DMS79 treated with DMSO at 0.1 percent for 48 hours (cell line): ENCODE results near the gene BRSK1.
"Not testable (repeated sequence)": the region's sequence is repeated elsewhere in the genome, so short reads cannot be mapped to it uniquely, and the experiment has no call there.

Experiments
- DNase-seq: peaks from one replicate; lab custom pipeline; 2025; lab: John Stamatoyannopoulos, UW

Gene BRSK1

DNA sequence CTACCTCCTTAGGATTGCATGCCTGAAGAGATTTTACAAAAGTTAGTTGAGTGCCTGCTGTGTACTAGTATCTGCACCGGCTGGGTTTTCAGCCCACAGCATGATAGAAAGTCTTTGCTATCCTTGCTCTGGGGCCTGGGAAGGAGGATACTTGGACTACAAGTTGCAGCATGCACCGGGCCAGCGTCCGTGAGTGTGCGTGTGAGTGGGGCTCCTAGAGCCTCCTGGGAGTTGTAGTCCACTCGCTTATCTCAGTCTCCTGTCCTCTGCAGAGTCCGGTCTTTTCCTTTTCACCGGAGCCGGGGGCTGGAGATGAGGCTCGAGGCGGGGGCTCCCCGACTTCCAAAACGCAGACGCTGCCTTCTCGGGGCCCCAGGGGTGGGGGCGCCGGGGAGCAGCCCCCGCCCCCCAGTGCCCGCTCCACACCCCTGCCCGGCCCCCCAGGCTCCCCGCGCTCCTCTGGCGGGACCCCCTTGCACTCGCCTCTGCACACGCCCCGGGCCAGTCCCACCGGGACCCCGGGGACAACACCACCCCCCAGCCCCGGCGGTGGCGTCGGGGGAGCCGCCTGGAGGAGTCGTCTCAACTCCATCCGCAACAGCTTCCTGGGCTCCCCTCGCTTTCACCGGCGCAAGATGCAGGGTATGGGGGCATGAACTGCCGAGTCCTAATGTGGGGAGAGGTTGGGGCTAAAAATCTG, 20.6 kb downstream of the BRSK1 start:
- no peak for DNase-seq

DNA sequence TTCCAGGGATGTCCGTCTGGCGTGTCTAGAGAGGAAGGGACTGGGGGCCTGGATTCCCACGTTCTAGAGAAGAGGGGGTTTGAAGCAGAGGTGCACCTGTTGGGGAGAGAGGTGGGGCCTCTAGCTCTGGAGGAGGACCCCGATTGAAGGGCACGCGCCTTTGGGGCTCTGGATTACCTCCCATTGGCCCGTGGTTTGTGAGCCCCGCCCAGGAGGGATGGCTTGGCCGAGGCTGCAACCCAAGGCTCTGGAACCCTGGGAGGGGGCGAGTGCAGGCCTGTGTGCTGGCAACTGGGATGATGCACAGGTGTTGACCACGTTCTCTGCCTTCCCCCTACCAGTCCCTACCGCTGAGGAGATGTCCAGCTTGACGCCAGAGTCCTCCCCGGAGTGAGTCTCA, 21.2 kb downstream of the BRSK1 start:
- DNase-seq, result no peak

DNA sequence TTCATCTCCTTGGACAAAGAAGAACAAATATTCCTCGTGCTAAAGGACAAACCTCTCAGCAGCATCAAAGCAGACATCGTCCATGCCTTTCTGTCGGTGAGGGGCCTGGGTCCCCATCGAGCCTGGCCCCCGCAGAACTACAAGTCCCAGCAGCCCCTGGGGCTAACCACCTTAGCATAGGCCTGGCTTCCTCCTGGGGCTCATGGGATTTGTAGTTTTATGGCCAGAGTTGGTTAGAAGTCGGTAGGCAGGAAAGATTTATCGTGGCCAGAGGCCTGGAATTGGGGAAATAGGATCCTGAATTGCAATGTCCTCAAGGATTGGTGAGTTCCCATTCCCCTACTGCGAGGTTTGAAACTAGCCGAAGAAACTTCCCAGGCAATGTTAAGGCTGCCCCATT, 21.7 kb downstream of the BRSK1 start:
- no peak for DNase-seq

DNA sequence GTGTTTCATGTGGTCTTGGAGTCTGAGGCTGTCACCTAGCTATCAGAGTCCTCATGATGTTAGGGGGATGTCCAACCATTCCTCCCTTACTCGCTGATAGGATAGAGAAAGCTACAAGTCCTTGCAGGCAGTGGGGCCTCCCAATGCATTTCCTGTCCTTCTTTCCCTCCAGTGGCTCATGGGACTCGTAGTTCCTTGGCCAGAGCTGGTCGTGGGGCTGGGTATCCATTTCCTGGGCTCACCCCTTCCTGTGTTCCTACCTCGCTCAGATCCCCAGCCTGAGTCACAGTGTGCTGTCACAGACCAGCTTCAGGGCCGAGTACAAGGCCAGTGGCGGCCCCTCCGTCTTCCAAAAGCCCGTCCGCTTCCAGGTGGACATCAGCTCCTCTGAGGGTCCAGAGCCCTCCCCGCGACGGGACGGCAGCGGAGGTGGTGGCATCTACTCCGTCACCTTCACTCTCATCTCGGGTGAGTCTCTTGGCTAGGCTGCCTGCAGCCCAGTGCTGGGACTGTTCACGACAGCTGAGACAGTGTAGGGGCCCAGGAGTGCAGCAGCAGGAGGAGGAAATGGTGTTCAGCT, 22.3 kb downstream of the BRSK1 start:
- DNase-seq, result no peak

DNA sequence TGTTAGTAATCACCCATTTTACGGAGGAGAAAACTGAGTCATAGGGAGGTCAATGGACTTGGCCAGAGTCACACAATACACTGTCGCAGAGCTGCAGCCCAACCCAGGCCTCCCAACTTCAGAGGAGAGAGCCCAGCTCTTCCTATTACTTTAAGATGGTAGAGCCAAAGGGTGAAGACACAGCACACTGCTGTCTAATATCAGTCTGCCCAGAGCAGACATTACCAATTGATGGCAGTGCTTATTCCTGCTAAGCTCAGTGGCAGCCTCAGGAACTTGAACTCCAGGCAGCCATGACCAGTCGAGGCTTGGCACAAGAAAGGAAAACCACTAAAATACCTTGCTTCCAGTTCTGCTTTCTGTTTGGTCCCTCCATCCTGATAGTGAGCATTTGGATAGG, 22.9 kb downstream of the BRSK1 start:
- no peak for DNase-seq

- DNase-seq, result no peak
Observed at GRCh38 chr19:55308281-55308680, 24.5 kb downstream of the BRSK1 start.

DNA sequence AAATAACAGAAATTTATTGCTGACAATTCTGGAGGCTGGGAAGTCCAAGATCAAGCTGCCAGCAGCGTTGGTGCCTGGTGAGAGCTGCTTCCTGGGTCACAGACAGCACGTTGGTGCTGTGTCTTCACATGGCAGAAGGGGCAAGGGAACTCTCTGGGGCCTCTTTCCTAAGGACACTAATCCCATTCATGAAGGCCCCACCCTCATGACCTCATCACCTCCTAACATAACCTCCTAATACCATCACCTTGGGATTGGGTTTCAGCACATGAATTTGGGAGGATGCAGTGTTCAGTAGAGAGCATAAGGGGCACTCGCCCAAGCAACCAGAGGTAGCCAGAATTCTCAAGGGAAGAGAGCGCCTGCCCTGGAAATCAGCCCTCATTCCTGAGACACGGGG, 25.7 kb downstream of the BRSK1 start:
- DNase-seq, result no peak

- no peak for DNase-seq
Observed at GRCh38 chr19:55310498-55310897, 26.7 kb downstream of the BRSK1 start.

DNA sequence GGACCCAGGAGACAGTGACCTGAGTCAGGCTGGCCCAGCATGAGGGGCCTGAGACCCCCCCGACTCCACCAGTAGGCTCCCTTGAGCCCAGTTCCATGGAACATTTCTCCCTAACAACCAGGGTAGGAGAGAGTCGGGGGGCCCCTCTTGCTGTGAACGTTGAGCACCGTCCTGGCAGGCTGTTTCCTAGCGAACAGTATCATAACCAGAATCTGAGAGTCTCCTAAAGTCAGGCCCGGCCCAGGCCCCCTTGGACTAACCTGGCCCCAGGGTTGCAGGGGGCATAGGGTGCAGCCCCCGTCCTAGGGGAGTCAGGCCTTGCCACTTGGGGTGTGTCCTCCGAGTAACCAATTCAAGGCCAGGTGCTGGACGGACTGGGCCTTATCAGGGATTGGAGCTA, 27.6 kb downstream of the BRSK1 start:
- no peak for DNase-seq

GRCh38 chr19:55311797-55312196, 28.0 kb downstream of the BRSK1 start:
- DNase-seq, result no peak

DNA sequence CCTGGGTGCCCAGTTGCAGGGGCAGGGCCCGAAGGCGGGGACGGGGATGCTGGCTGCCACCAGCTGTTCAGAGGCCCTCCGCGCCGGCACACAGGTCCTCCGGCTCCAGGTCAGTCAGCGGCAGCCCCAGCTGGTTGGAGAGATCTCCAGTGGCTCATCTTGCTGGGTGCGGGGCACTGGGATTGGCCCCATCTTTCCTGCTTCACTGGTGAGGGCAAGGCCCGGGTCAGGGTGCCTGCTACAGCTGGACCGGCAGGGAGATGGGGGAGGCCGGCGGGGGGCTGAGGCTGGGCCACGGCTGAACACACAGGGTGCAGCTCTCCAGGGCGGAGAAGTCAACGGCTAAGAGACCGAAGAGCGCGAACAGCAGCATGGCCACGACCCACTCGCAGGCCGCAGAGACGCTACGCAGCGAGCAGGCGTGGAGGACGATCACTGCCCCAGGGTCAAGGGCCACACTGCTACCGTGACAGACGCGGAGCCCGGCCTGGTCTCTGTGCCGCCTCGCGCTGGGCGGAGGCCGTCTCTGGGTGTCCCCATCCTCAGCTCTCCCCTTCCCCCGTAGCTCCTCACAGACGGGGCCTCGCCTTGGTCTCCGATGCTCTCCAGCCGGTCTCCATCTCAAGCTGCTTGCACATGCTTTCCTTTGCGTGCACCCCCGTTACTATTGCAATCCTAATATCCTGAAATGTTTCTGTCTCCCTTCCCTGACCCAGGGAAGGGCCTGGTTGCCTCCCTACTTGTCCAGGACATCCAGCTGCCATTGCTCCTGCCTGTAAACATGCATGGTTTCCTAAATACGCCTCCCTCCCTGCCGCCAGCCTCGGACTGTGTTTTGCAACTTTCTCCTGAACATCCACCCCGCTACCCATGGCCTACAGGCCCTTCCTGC, 29.1 kb downstream of the BRSK1 start:
- DNase-seq, result no peak

GRCh38 chr19:55314396-55314795, 30.6 kb downstream of the BRSK1 start:
- no peak for DNase-seq

DNA sequence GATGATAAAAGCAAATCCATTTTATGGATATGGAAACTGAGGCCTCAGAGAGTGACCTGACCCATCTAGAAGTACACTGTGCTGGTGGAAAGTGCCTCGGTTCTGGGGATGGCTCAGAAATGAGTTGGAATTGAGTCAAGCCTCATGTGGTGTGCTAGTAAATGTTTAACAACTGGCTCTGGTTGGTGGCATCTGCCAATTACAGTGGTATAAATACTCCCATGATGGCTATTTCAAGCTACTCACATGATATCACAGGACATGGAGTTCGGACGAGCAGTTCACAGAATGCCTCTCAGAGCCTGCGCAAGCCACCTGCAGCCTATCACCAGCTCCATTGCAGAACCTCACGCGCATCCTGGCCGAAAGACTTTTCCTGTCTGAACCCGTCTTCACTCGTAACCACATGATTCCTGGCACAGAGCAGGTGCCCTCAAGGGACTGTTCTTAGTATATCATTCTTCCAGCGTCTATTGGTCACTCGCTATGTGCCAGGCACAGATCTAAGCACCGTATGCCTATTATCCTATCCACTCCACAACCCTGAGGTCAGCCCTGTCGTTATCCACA, 32.2 kb downstream of the BRSK1 start:
- no peak for DNase-seq

GRCh38 chr19:55316646-55317045, 32.8 kb downstream of the BRSK1 start:
- no peak for DNase-seq

- DNase-seq, result no peak
Observed at GRCh38 chr19:55319785-55320184, 36.0 kb downstream of the BRSK1 start.

DNA sequence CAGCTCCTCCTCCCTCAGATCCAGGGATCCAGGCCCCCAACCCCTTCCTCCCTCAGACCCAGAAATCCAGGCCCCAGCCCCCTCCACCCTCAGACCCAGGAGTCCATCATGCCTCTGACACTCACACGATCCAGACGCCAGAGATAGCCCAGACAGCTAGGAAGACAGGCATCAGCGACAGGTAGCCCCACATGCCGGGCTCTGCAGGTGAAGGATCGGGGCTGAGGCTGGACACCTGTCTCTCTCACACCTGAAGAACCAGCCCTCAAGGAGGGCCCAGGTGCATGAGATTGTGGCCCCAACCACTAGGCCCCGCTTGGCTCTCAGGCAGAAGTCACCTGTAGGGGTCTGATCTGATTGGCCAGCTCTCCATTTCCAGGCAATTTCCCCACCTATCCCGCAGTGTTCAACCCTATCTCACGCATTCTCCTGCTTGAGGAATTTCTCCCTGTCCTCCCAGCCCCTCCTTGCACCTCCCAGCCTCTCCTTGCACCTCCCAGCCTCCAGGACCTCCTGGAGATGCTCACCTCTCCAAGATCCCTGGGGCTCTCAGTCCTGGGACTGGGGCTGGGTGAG, 37.1 kb downstream of the BRSK1 start:
- DNase-seq, result no peak

DNA sequence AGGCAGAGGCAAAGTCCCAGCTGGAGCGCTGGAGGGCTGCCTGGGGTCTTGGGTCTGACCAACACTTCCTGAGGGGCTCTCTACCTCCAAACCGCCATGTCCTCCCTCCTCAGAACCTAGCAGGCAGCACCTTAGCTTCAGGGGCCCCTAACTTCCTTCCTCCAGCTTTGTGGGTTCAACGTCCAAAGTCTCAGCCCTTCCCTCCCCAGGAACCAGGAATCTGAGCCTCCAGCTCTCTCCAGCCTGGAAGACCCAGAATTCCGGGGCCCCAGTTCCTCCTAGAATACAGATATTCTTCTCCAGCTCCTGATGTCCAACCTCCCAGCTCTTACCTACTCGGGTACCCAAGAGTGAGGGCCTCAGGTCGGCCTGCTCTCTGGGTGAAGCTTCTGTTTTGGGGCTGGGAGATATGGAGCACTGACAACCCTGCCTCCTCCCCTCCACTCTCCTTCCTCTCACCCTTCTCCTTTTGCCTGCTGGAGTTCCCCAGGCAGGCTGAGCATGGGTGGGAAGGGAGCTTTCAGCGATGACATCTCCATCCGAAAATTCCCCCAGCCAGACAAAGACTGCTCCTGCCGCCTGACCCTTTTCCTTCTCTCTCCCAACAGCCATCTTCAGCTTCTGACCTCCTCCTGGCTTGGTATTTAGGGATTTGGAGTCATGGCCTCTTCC, 37.8 kb downstream of the BRSK1 start:
- no peak for DNase-seq

GRCh38 chr19:55322204-55322885, 38.5 kb downstream of the BRSK1 start:
- DNase-seq, result no peak

- DNase-seq, result no peak
Observed at GRCh38 chr19:55324662-55325061, 40.9 kb downstream of the BRSK1 start.

DNA sequence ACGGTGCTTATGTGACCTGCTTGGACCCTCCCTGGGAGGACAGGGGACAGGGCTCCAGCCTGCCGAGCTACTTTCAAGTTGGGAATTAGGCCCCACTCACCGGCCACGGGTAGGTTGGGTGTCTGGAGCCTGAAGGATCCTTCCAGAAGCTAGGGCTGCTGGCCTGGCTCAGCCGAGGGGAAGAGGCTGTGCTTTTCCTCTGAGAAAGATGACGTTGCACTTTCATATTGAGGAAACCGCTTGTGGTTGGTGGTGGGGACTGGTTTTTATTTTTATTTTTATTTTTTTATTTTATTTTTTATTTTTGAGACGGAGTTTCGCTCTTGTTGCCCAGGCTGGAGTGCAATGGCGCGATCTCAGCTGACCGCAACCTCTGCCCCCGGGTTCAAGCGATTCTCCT, 41.4 kb downstream of the BRSK1 start, which contains the start of gene TMEM150B:
Gene TMEM150B, minus strand, starts transcription at position 170 of the 400 bp plus-strand sequence. CDS start 4,305 bp downstream, outside the sequence.
- DNase-seq, result no peak

DNA sequence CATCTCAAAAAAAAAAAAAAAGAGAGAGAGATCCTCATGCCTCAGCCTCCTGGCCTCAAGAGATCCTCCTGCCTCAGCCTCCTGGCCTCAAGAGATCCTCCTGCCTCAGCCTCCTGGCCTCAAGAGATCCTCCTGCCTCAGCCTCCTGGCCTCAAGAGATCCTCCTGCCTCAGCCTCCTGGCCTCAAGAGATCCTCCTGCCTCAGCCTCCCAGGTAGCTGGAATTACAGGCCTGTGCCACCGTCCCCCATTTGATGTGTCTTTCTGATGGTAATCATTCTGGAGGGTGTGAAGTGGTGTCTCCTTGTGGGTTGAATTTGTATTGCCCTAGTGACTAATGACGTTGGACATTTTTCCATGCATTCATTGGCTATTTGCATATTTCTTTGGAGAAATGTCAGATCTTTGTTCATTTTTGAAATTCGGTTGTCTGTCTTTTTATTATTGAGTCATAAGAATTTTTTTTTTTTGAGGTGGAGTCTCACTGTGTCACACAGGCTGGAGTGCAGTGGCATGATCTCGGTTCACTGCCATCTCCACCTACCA, 45.0 kb downstream of the BRSK1 start:
- DNase-seq, result not testable (repeated sequence)
